ENCODE data around the gene TRAP1.

DNA sequence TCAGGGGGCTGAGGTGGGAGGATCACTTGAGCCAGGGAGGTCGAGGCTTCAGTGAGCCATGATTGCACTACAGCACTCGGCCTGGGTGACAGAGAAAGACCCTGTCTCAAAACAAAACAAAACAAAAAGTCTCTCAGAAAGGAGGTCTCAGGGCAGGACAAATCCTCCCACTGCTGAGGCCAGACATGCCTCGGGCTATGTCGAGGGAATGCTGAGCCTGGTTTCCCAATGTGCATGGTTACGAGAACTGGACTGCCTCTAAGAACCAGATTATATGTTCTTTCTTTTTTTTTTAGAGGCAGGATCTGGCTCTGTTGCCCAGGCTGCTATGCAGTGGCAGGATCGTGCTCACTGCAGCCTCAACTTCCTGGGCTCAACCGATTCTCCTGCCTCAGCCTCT lies 27.6 kb downstream of the TRAP1 start:
- TF ChIP-seq, protein P1, sequence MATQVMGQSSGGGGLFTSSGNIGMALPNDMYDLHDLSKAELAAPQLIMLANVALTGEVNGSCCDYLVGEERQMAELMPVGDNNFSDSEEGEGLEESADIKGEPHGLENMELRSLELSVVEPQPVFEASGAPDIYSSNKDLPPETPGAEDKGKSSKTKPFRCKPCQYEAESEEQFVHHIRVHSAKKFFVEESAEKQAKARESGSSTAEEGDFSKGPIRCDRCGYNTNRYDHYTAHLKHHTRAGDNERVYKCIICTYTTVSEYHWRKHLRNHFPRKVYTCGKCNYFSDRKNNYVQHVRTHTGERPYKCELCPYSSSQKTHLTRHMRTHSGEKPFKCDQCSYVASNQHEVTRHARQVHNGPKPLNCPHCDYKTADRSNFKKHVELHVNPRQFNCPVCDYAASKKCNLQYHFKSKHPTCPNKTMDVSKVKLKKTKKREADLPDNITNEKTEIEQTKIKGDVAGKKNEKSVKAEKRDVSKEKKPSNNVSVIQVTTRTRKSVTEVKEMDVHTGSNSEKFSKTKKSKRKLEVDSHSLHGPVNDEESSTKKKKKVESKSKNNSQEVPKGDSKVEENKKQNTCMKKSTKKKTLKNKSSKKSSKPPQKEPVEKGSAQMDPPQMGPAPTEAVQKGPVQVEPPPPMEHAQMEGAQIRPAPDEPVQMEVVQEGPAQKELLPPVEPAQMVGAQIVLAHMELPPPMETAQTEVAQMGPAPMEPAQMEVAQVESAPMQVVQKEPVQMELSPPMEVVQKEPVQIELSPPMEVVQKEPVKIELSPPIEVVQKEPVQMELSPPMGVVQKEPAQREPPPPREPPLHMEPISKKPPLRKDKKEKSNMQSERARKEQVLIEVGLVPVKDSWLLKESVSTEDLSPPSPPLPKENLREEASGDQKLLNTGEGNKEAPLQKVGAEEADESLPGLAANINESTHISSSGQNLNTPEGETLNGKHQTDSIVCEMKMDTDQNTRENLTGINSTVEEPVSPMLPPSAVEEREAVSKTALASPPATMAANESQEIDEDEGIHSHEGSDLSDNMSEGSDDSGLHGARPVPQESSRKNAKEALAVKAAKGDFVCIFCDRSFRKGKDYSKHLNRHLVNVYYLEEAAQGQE (IDR thresholded peaks at IDR 0.05; ENCODE audit: low read depth), result no peak
- no peak for TF ChIP-seq EGR1 (IDR thresholded peaks at IDR 0.05)
- no peak for TF ChIP-seq NFIC (IDR thresholded peaks at IDR 0.05)
- no peak for TF ChIP-seq EP300 (IDR thresholded peaks at IDR 0.05; ENCODE audit: borderline replicate concordance)
- no peak for TF ChIP-seq ZBTB7A (IDR thresholded peaks at IDR 0.05; ENCODE audit: low read depth)
- no peak for TF ChIP-seq TAF1 (IDR thresholded peaks at IDR 0.05; ENCODE audit: low read depth)
